Ramos (cell line): Measurements from ENCODE around the gene HES6.

ENCODE experiments used
- in situ Hi-C: fragments of 300-500 bp; cut with MboI; formaldehyde crosslinking; loops from one replicate; pipeline ENCODE4 v1.14.3; 2022; ENCODE audit warnings: low sequenced_read_pairs; ENCODE audit not compliant: unreplicated experiment

Gene HES6

DNA sequence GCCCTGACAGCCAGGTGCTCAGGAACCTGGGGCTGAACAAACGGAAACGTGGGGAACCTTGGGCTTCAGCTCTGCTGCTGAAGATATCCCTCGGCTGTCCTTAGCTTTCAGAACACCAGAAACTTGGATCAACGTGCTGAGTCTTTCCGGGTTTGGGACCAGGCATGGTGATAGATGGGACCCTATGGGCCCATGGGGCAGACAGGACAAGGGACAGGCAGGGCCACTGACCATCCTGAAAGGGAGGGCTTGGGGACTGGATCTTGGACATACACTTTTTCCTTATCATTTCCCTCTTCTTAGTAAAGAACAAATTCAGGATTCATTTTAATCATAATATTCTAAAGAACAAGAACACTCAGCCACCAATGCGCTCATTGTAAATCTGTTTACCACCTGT is 16.3 kb upstream of the HES6 start:
- in situ Hi-C loops, result no loop called here

DNA sequence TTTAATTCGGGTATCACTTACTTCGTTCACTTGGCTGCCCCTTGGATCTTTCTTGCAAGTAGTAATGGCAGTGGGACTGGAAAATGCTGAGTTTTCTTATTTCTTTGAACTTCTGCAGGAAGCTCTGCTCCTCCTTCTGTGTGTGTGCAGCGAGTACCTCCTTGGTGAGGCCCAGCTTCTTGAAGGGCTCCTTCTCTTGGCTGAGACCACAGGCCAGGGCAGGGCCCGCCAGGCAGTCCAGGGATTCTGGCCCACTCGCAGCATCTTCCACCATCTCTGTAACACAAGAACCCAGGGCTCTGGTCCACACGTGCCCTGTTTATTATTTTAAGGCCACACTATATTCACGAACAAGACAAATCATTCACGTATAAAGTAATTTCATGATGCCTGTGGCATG is 15.8 kb upstream of the HES6 start:
- in situ Hi-C loops, result no loop called here

DNA sequence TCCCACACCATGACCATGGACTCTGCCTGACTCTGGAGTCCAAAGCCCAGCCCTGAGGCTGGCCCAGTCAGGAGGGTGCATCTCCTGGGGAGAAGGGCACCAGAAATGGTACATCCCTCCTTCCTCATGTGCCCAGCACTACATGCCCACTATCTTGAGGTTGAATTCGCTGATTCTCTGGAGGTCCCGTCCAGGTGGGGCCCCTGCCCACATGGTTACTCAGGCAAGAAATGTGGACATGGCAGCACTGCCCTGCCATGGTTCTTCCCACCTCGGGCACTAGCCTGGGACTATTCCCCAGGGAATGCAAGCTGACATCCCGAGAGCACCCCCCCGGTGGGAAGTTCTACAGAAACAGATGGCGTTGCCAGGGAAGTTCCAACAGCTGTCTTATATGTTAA is 15.3 kb upstream of the HES6 start:
- in situ Hi-C loops, result no loop called here

DNA sequence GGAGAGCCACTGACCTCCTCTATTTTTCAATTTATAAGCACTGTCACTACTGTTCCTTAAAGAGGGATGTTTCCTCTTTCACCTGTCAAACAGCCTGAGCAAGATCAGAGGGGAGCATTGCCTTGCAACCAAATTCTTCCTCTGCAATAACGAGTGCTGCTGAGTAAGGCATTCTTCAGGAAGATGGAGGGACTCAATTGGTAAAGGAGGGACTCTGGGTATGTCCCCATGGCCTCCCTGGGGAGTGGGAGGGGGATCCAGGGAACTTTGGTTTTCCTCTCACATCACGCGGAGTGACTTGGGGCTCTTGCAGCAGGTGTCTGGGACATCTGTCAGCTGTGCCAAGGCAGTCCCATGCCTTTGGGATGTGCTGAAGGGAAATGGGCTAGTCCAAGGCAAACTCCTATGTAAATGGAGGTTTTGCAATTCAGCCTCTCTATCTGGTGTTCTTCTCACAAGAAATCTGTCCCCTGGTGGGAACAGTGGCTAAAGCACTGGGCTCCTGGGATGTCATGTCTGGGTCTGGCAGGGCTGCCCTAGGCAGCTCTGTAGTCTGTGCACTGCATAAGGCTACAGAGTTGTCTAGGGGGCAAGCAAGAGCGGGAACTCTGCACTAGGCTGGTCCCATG is 14.4 kb upstream of the HES6 start:
- in situ Hi-C loops, result loop anchor here (5.0 kb wide), 1 partner anchor 87 kb away; no protein-coding TSS in a partner anchor

DNA sequence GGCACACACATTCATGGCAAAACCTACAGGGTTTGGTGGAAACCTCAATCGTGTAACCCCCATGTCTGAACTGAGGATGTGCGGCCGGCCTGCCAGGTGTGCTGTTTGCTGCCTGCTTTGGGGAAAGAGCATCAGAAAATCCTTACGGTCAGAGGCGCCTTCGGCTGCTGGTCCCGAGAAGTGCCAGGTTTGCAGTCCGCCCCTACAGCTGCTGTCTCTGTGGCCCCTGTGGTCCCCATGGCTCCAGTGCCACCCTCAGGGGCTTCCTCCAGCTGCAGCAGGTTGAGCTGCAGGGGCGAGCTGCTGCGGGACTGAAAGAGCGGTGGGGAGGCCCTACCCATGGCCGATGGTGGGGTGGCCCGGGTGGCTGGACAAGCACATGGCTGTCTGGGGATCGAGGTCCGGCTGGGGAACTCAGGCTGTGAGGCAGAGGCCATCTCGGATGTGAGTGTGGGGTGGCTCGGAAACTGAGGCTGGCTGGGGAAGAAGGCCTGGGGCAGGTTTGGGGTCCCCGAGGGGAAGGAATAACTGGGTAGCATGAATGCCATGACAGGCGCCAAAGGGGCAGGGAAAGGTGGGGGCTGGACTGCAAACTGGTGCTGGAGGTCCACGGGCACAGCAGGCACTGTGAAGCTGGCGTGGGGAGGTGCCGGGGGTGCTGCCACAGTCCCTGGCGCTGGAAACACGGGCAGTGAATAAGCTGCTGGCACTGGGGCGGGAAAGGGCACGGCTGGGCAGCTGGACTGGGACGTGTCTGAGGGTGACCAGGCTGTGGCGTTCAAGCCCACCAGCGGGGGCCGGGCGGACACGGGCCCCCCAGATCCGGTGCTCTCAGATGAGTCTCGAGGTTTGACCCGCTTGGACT is 13.2 kb upstream of the HES6 start:
- in situ Hi-C loops, result loop anchor here (5.0 kb wide), 1 partner anchor 86 kb away; no protein-coding TSS in a partner anchor

DNA sequence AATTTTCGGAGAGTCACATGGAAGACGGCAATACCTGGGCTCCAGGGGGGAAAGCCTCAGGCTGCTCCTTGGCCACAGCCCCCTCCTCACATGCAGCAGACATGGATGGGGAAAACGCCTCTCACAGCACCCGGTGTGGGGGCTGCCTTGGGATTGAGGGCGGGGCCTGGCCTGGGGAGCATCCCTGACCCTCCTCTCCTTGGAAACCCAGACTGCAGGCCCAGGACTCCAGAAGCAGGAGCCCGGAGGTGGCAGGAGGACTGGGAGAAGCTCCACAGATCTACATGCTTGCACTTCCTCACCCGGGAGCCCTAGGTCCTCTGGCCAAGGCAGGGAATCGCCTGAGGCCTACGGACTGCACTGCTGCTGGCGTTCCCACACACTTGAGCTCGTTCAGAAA is 12.1 kb upstream of the HES6 start:
- in situ Hi-C loops, result loop anchor here (5.0 kb wide), 1 partner anchor 85 kb away; no protein-coding TSS in a partner anchor

DNA sequence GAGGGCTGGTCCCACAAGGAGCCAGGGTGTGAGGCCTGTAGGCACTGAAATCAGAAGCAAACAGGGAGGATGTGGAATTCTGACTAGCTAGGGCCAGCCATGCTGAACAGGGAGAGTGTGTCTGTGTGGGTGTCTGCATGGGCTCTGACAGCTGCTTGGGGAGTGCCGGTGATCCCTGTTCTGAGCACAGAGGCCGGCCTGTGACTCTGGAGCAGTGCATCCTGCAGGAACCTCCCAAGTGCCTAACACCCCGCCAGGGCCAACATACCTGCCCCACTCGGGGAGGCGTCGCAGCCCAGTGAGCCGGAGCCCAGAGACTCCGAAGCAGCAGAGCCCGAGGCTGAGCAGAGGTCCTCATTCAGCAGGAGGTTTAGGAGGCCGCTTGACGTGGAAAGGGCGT is 11.5 kb upstream of the HES6 start:
- in situ Hi-C loops, result loop anchor here (5.0 kb wide), 1 partner anchor 84 kb away; no protein-coding TSS in a partner anchor

DNA sequence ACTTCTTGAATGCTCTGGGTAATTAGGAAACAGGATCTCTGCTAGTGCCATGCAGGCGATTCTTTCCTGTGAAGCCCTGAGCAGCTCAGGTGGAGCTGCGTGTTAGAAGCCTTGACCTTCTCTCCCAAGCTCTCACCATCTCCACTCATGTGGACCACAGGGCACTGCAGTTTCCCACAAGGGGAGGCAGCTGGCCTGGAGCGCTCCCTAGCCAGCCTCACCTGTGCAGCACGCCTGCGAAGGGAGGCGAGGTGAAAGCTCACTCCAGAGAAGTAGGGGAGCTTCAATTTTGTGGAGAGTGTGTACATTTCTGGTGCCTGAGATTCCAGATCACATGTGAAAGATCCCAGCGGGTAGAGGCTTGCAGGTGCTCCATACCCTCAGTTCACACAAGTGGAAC is 11.1 kb upstream of the HES6 start:
- in situ Hi-C loops, result loop anchor here (5.0 kb wide), 1 partner anchor 84 kb away; no protein-coding TSS in a partner anchor

DNA sequence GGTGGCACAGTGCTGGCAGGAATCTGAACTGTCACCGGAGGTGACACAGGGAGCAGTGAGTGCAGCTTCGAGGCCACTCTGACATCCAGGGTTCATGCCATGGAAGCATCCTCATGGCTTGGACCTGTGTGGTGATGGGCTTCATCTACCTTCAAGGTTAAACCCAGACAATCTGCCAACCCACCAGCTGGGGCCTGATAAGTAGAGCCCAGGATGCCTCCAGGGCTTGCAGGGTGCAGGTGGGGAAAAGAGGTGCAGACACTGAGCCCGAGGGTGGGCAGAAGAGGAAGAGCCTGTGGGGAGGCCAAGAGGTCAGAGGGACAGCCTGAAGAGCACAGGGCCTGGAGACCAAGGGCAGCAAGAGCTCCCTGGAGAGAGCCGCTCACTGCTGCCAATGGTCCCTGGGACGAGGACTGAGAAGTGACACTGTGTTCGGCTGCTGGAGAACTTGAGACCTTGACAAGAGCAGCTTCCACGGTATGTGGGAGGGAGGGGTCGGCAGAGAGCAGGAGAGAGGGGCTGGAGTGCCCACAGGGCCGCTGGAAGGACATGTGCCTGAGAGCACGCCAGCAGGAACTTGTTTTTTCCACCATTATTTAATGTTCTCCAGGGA is 8.1 kb upstream of the HES6 start:
- in situ Hi-C loops, result no loop called here

DNA sequence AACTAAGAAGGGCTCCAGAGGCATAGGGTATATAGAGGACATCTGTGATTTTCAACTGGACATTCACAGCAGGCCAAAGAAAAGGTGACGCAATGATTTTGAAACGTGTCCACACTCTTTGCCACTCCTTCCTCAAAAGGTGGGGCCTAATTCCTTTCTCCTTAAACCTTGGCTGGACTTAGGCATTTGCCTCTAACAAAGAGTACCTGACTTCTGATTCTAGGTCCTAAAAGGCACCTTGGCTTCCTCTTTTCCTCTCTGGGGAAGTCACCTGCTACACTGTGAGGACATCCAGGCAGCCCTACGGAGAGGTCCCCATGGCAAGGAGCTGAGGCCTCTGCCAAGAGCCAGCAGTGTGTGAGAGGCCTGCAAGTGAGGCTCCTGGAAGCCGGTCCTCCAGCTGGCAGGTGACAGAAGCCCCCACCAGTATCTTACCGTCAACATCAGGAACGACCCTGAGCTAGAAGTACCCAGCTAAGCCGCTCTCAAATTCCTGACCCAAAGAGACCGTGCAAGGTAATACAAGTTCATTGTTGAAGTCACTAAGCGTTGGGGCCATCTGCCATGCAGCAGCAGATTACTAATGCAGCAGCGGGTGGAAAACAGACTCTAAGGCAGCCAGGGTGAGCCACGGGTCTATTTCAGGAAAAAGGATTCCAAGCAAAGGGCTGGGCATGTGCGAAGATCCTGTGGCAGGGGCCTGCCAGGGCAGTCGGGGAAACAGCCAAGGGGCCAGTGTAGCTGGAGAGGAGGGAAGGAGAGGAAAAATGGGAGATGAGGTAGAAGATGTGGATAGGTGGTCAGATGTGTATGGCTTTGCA is 7.4 kb upstream of the HES6 start:
- in situ Hi-C loops, result no loop called here

DNA sequence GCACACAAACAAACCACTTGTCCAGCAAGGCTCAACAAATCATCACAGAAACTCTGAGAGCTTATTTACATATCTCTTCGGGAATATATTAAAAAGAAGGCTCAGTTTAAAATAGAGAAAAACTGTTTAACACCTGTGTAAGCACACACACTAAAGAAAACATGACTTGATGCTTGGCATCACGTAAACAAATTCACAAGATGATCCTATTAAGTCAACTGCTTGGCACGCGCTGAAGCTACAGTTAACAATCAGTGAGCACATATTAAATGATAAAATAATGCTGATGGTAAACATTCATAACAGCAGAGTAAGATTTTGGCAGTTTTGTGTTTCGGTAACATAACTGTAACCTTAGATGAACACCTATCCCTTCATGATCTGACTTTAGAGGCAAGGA is 4.3 kb upstream of the HES6 start:
- in situ Hi-C loops, result no loop called here

DNA sequence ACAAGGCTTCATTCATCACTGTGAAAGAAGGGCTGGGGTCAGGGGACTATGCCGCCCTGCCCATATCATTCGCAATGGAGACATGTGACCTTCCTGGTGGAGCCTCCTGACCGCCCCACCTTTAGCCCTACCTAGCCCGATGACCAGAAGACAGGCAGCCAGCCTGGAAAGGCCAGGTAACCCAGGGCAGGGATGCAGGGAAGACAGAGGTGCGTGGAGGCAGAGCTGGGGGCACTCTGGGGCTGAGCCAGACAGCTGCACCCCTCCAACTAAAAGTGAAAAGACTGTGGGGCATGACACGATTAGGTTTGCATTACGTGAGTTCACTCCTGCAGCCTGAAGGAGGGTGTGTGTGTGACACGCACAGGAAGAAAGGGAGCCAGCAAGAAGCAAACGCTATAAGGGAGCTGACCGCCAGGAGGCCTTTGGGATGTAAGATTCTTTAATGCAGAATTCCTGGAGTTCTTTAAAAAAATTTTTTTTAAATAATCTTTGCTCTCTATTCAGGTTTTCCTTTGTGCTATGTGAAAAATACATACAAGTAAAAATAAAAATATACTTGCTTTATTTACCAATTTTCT is 3.7 kb upstream of the HES6 start:
- in situ Hi-C loops, result no loop called here

DNA sequence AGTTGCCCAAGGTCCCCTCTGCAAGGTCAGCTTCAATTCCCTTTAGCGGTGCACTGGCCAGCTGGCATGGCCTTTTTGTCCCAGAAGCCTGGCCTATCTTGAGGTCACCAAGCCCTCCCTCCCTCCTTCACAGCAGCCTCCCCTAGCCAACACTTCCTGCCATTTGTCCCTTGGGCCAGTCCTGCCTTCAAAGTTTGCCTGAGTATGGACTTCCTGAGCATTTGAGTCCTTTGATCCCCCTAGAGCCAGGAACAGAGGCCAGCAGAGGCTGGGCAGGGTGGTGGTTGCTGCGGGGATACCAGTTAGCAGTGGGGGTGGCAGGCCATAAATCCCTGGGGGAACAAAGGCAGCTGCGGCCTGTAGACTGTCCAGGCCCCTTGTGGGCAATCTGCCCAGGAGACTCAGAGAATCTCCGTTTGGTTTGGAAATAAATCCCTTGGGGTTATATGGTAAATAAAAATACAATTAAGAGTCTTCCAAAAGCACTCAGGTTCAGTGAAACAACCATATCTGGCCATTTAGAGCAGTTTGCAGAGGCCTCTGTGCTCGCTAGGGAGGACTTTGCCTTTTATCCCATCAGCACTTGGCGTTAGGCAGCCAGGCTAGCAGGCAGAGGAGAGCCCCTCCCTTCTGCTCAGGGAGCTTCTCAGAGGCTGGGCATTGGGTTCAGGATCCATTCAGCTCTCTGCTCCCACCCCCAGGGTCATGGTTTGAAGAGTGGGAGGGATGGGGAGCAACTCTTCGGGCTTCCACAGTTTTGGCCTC is 3.1 kb upstream of the HES6 start:
- in situ Hi-C loops, result no loop called here

DNA sequence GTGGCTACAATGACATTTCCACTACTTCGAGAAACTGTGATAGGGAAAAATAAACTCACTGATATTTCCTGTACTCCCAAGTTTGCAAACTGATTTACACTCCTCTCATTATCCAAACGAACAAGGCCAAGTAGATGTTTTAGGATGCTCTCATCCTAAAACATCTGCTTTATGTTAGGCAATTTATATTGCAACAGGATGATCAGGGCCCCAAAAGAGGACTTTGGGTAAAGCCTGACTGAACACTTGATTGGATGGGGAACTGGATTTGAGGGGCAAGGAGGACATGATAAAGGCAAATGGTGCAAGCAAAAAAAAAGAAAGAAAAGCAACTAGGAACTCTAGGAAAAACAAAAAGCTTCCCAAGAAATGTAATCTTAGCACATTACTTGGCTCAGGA is 2.1 kb upstream of the HES6 start:
- in situ Hi-C loops, result no loop called here

DNA sequence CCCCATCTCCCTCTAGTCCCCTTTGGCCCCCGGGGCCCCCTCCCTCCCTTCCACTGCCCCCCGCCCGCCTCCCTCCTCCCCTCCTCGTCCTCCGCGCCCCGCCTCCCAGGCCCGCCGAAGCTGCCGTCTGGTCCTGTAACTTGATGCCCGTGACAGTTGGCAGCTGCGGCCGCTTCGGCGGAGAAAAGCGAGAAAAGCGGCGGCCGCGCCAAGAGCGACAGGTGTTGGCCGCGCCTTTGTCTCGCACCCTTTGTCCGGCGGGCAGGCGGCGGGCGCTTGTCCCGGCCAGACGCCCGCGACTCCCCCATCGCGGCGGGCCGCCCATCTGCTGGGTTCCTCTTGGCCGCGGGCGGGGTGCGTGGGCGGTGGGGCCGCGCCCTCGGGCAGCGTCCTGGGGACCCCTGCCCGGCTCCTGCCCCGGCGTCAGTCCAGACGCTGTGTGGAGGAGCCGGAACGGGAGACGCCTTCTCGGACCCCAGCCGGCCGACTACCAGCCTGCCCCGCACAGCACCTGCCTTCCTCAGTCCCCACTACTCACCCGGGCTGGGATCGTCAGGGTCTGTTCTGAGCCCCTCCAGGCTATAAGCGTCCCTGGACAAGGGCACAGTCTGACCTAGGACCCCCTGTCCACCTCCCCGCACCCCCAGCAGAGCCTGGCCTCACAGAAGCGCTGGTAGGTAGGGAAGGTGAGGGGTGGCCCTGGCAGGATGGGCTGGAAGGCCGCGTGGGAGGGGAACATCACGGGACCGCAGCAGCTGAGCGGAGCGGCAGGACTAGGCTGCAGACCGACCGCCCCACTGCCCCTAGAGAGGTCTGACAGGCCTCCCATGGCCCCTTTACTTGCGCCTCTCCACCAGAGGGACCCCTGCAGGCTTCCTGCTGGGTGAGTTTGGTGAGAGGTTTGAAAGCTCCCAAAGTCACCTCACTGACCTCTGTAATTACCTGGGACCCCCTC is 1.2 kb upstream of the HES6 start:
- in situ Hi-C loops, result no loop called here

DNA sequence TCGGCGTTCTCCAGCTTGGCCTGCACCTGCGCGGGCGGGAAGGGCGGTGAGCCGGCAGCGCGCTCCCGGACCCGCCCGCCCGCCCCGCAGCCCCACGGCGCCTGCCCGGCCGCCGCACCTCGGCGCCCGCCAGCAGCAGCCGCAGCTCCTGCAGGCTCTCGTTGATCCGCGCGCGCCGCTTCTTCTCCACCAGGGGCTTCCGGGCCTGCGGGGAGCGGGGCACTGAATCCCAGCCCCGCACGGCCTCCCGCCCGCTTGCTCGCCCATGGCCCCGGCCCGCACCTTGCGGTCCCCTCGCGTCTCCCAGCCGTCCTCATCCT is 335 bp downstream of the HES6 start:
- in situ Hi-C loops, result no loop called here

DNA sequence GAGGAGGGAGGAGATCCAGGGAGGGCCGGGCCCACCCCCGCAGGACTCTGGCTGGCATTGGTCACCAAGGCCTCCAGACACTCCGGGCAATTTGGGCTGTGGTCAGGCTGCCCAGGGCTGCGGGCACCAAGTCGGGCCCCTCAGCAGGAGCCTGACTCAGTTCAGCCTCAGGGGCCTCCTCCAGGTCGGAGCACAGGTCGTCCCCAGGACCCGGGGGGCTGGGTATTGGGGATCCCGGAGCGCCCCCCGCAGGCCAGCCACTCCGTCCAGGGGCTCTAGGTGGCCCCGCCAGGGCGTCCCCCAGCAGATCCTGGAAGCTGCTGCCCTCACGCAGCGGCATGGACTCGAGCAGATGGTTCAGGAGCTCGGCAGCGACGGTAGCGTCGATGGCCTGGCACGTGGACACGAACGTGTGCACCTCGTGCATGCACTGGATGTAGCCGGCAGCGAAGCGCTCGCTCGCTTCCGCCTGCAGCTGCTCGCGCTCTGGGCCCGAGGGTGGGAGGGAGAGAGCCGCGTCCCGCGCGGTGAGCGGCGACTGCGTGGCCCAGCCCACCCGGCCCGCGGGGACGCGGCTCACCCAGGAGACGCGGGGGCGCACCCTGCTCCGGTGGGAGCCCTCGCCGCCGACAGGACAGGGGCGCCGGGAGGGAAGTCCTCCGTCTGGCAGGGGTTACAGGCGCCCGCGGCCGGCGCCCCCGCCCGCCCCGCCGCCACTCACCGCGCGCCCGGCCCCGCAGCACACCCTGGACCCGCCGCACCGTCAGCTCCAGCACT is 884 bp downstream of the HES6 start:
- in situ Hi-C loops, result no loop called here
